ENCODE results near the gene LSM2.

GRCh38 chr6:31819871-31820299 is 13.1 kb upstream of the LSM2 start:
- no peak for TF ChIP-seq CTCF (IDR thresholded peaks at IDR 0.05; ENCODE audit: poor library complexity, severe bottlenecking)
- TF ChIP-seq POLR2AphosphoS5 (IDR thresholded peaks at IDR 0.05), result no peak
- no peak for TF ChIP-seq EZH2 (IDR thresholded peaks at IDR 0.05; ENCODE audit: borderline replicate concordance, insufficient read depth, low read length, poor library complexity, severe bottlenecking)
- TF ChIP-seq EP300 (conservative IDR thresholded peaks at IDR 0.05; ENCODE audit: poor library complexity, severe bottlenecking), result no peak
- no peak for TF ChIP-seq TAF1 (IDR thresholded peaks at IDR 0.05; ENCODE audit: low read depth)
- TF ChIP-seq RAD21 (conservative IDR thresholded peaks at IDR 0.05), result no peak
